Measurements from ENCODE around the gene CHIC2. TPM values are rescaled to one million over a fixed set of nuclear protein-coding genes. Genes with fewer than 3 reads are reported as not detected.
"Not testable (repeated sequence)": the region's sequence is repeated elsewhere in the genome, so short reads cannot be mapped to it uniquely, and the experiment has no call there.

Gene CHIC2
- total RNA-seq, 1 donor from 2014 or later = 28.9 TPM

- H3K4me3 ChIP-seq (ENCODE audit: low read depth, low read length) = no peak overlapping the region
- TF ChIP-seq, protein P1, sequence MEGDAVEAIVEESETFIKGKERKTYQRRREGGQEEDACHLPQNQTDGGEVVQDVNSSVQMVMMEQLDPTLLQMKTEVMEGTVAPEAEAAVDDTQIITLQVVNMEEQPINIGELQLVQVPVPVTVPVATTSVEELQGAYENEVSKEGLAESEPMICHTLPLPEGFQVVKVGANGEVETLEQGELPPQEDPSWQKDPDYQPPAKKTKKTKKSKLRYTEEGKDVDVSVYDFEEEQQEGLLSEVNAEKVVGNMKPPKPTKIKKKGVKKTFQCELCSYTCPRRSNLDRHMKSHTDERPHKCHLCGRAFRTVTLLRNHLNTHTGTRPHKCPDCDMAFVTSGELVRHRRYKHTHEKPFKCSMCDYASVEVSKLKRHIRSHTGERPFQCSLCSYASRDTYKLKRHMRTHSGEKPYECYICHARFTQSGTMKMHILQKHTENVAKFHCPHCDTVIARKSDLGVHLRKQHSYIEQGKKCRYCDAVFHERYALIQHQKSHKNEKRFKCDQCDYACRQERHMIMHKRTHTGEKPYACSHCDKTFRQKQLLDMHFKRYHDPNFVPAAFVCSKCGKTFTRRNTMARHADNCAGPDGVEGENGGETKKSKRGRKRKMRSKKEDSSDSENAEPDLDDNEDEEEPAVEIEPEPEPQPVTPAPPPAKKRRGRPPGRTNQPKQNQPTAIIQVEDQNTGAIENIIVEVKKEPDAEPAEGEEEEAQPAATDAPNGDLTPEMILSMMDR (IDR thresholded peaks at IDR 0.05; ENCODE audit: insufficient read depth, low read length, poor library complexity, severe bottlenecking) = no peak
- DNase-seq (ENCODE audit: low read depth) = no peak
- no peaks in the 10 kb centered on the region for H3K27me3 ChIP-seq (ENCODE audit: control insufficient read depth, insufficient read depth, low read length)
- H3K36me3 ChIP-seq (ENCODE audit: control insufficient read depth, insufficient read depth, low read length) = no peaks in the 10 kb centered on the region
Observed at GRCh38 chr4:54050214-54050904, 14.0 kb downstream of the CHIC2 start.

DNA sequence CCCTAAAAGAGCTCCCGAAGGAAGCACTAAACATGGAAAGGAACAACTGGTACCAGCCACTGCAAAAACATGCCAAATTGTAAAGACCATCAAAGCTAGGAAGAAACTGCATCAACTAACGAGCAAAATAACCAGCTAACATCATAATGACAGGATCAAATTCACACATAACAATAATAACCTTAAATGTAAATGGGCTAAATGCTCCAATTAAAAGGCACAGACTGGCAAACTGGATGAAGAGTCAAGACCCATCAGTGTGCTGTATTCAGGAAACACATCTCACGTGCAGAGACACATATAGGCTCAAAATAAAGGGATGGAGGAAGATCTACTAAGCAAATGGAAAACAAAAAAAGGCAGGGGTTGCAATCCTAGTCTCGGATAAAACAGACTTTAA is 20.8 kb downstream of the CHIC2 start:
- H3K36me3 ChIP-seq (ENCODE audit: control insufficient read depth, insufficient read depth, low read length); DNase-seq (ENCODE audit: low read depth); H3K4me3 ChIP-seq (ENCODE audit: low read depth, low read length); H3K27me3 ChIP-seq (ENCODE audit: control insufficient read depth, insufficient read depth, low read length): not testable (repeated sequence)

DNA sequence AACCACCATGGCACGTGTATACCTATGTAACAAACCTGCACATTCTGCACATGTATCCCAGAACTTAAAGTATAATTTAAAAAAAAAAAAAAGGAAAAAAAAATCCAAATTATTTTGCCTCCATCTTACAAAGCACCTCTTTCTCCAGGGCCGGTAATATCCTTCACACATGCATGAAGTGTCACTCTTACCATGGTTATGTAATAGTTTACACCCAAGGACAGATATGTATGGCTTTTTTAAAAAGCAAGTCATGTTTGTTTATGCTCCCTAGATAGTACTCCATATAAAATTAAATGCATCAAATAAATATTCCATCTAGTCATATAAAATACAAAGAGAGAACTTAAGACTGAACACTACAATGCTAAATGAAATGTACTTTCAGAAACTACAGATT is 22.5 kb downstream of the CHIC2 start:
- Histone ChIP-seq H3K36me3 (ENCODE audit: control insufficient read depth, insufficient read depth, low read length) (no peaks in the 10 kb centered on the region), H3K4me3 (ENCODE audit: low read depth, low read length) (no peak overlapping the region), H3K27me3 (ENCODE audit: control insufficient read depth, insufficient read depth, low read length) (no peaks in the 10 kb centered on the region)
- TF ChIP-seq, protein P1 (IDR thresholded peaks at IDR 0.05; ENCODE audit: insufficient read depth, low read length, poor library complexity, severe bottlenecking) = no peak
- no peak for DNase-seq (ENCODE audit: low read depth)

GRCh38 chr4:54041100-54041499 is 23.3 kb downstream of the CHIC2 start:
- Histone ChIP-seq H3K27me3 (ENCODE audit: control insufficient read depth, insufficient read depth, low read length) (no peaks in the 10 kb centered on the region), H3K36me3 (ENCODE audit: control insufficient read depth, insufficient read depth, low read length) (no peaks in the 10 kb centered on the region), H3K4me3 (ENCODE audit: low read depth, low read length) (no peak overlapping the region)
- TF ChIP-seq, protein P1 (IDR thresholded peaks at IDR 0.05; ENCODE audit: insufficient read depth, low read length, poor library complexity, severe bottlenecking) = no peak
- no peak for DNase-seq (ENCODE audit: low read depth)

GRCh38 chr4:54038056-54038455 is 26.3 kb downstream of the CHIC2 start:
- TF ChIP-seq, protein P1 (IDR thresholded peaks at IDR 0.05; ENCODE audit: insufficient read depth, low read length, poor library complexity, severe bottlenecking) = no peak
- Histone ChIP-seq H3K4me3 (ENCODE audit: low read depth, low read length) (no peak overlapping the region), H3K27me3 (ENCODE audit: control insufficient read depth, insufficient read depth, low read length) (no peaks in the 10 kb centered on the region), H3K36me3 (ENCODE audit: control insufficient read depth, insufficient read depth, low read length) (no peaks in the 10 kb centered on the region)
- no peak for DNase-seq (ENCODE audit: low read depth)

DNA sequence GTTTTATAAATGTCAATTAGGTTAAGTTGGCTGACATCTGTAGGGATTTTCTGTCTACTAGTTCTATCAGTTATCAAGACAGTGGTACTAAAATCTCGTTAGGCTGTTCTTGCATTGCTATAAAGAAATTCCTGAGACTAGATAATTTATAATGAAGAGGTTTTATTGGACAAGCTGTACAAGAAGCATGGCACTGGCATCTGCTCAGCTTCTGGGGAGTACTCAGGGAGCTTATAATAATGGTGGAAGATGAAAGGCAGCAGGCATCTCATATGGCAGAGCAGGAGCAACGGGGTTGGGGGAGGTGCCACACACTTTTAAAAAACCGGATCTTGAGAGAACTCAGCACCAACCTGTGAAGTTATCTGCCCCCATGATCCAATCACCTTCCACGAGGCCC is 28.2 kb downstream of the CHIC2 start:
- Histone ChIP-seq H3K4me3 (ENCODE audit: low read depth, low read length) (no peak overlapping the region), H3K36me3 (ENCODE audit: control insufficient read depth, insufficient read depth, low read length) (no peaks in the 10 kb centered on the region), H3K27me3 (ENCODE audit: control insufficient read depth, insufficient read depth, low read length) (no peaks in the 10 kb centered on the region)
- DNase-seq (ENCODE audit: low read depth) = no peak
- TF ChIP-seq, protein P1 (IDR thresholded peaks at IDR 0.05; ENCODE audit: insufficient read depth, low read length, poor library complexity, severe bottlenecking) = no peak

Measured in kidney epithelial cell (primary cell).